Type B pancreatic cell (in vitro differentiated cells): Measurements from ENCODE around the gene C1orf174. TPM values are rescaled to one million over a fixed set of nuclear protein-coding genes. Genes with fewer than 3 reads are reported as not detected.

ENCODE experiments used
- DNase-seq: peaks from one replicate; pipeline ENCODE4 v3.0.0; 2021; ENCODE audit warnings: mixed read lengths; ENCODE audit not compliant: unreplicated experiment; ENCODE audit errors: extremely low spot score
- H3K27ac Mint-ChIP-seq: 2 replicates; pipeline ENCODE4 v1.8.0; 2021; ENCODE audit warnings: mild to moderate bottlenecking, mixed read lengths
- H3K27me3 Mint-ChIP-seq: 2 replicates; pipeline ENCODE4 v1.8.0; 2021; ENCODE audit warnings: mixed read lengths
- H3K36me3 Mint-ChIP-seq: 2 replicates; pipeline ENCODE4 v1.8.0; 2021; ENCODE audit warnings: mixed read lengths
- H3K4me1 Mint-ChIP-seq: one replicate; pipeline ENCODE4 v1.8.0; 2021; ENCODE audit warnings: mixed read lengths; ENCODE audit not compliant: unreplicated experiment
- H3K4me3 Mint-ChIP-seq: 2 replicates; pipeline ENCODE4 v1.8.0; 2021; ENCODE audit warnings: mild to moderate bottlenecking, mixed read lengths
- H3K9me3 Mint-ChIP-seq: 2 replicates; pipeline ENCODE4 v1.8.0; 2021; ENCODE audit warnings: mixed read lengths
- CTCF ChIP-seq: fragments of 200-600 bp; sonication (generic); conservative IDR thresholded peaks from 2 replicates; pipeline ENCODE4 v1.5.0; 2021; ENCODE audit warnings: antibody characterized with exemption, mild to moderate bottlenecking
- total RNA-seq: library from RNA; stranded (reverse); gene quantifications from 2 replicates; pipeline ENCODE4 v1.2.1, GENCODE V29; 2021; ENCODE audit warnings: low replicate concordance

Gene C1orf174
- total RNA-seq, 1 donor from 2014 or later = 31.4 TPM

- Mint-ChIP-seq H3K9me3 (peaks cover 5% of the 10 kb centered on the region), H3K36me3 (peaks cover 25% of the 10 kb centered on the region), H3K4me1 (peaks cover 18% of the 10 kb centered on the region), H3K27ac (no peak overlapping the region), H3K4me3 (no peak overlapping the region), H3K27me3 (no peaks in the 10 kb centered on the region)
- TF ChIP-seq CTCF = no peak
- no peak for DNase-seq
These were observed 5.3 kb downstream of the C1orf174 start for GRCh38 chr1:3894626-3895278.

- no peak for DNase-seq
- TF ChIP-seq CTCF = no peak
- Mint-ChIP-seq H3K4me3 (no peak overlapping the region), H3K36me3 (peaks cover 20% of the 10 kb centered on the region), H3K27me3 (no peaks in the 10 kb centered on the region), H3K27ac (no peak overlapping the region), H3K9me3 (no peaks in the 10 kb centered on the region), H3K4me1 (peaks cover 8% of the 10 kb centered on the region)
These were observed 6.9 kb downstream of the C1orf174 start for GRCh38 chr1:3893190-3893589.

GRCh38 chr1:3892748-3893147 lies 7.3 kb downstream of the C1orf174 start:
- H3K27ac Mint-ChIP-seq = no peak overlapping the region
- no peak overlapping the region for H3K4me3 Mint-ChIP-seq
- H3K36me3 Mint-ChIP-seq = peaks cover 25% of the 10 kb centered on the region
- TF ChIP-seq CTCF = no peak
- H3K9me3 Mint-ChIP-seq = no peaks in the 10 kb centered on the region
- H3K4me1 Mint-ChIP-seq = peaks cover 8% of the 10 kb centered on the region
- H3K27me3 Mint-ChIP-seq = no peaks in the 10 kb centered on the region
- no peak for DNase-seq

- DNase-seq = no peak
- no peaks in the 10 kb centered on the region for H3K27me3 Mint-ChIP-seq
- no peak overlapping the region for H3K27ac Mint-ChIP-seq
These were observed 8.7 kb downstream of the C1orf174 start for GRCh38 chr1:3891329-3891865.

GRCh38 chr1:3890389-3891328 lies 9.4 kb downstream of the C1orf174 start:
- H3K36me3 Mint-ChIP-seq = peaks cover 12% of the 10 kb centered on the region
- no peaks in the 10 kb centered on the region for H3K4me1 Mint-ChIP-seq
- TF ChIP-seq CTCF = no peak
- no peak for DNase-seq
- no peaks in the 10 kb centered on the region for H3K9me3 Mint-ChIP-seq
- no peaks in the 10 kb centered on the region for H3K27me3 Mint-ChIP-seq
- no peak overlapping the region for H3K27ac Mint-ChIP-seq
- H3K4me3 Mint-ChIP-seq = no peak overlapping the region

More at GRCh38 chr1:3891329-3891865, 8.7 kb downstream of the C1orf174 start:
- no peak overlapping the region for H3K4me3 Mint-ChIP-seq
- no peaks in the 10 kb centered on the region for H3K9me3 Mint-ChIP-seq
- H3K36me3 Mint-ChIP-seq = peaks cover 19% of the 10 kb centered on the region
- no peak for TF ChIP-seq CTCF
- peaks cover 2% of the 10 kb centered on the region for H3K4me1 Mint-ChIP-seq
